ACC112 (cell line): ENCODE results near the gene CHURC1.
A peak's percentile ranks its signal among the peaks of the same experiment; 100 is the strongest.

Experiments
- H2AFZ ChIP-seq: fragments of 200-600 bp; sonication (generic); one replicate; pipeline ENCODE4 v1.6.0; 2017; ENCODE audit warnings: antibody characterized with exemption, low read length; ENCODE audit not compliant: unreplicated experiment
- H3K27ac ChIP-seq: fragments of 200-600 bp; sonication (generic); 2 replicates; pipeline ENCODE4 v1.5.1; 2014; ENCODE audit warnings: low read depth, mild to moderate bottlenecking, antibody characterized with exemption, low read length, moderate library complexity
- H3K27me3 ChIP-seq: fragments of 200-600 bp; sonication (generic); 2 replicates; pipeline ENCODE4 v1.6.1; 2014; ENCODE audit warnings: mild to moderate bottlenecking, antibody characterized with exemption, low read length, moderate library complexity, mixed read lengths; ENCODE audit not compliant: insufficient read depth
- H3K36me3 ChIP-seq: fragments of 200-600 bp; sonication (generic); 2 replicates; pipeline ENCODE4 v1.6.1; 2016; ENCODE audit warnings: mild to moderate bottlenecking, antibody characterized with exemption, low read length, moderate library complexity, mixed read lengths; ENCODE audit not compliant: insufficient read depth
- H3K4me1 ChIP-seq: fragments of 200-600 bp; sonication (generic); one replicate; pipeline ENCODE4 v1.6.1; 2016; ENCODE audit warnings: low read length, mixed read lengths; ENCODE audit not compliant: insufficient read depth, unreplicated experiment, control insufficient read depth
- H3K4me3 ChIP-seq: fragments of 200-600 bp; sonication (generic); 2 replicates; pipeline ENCODE4 v1.5.1; 2014; ENCODE audit warnings: mild to moderate bottlenecking, low read depth, low read length
- H3K79me2 ChIP-seq: fragments of 200-600 bp; sonication (generic); one replicate; pipeline ENCODE4 v1.6.0; 2016; ENCODE audit warnings: low read length; ENCODE audit not compliant: control insufficient read depth, unreplicated experiment, insufficient read depth

The CHURC1 gene

DNA sequence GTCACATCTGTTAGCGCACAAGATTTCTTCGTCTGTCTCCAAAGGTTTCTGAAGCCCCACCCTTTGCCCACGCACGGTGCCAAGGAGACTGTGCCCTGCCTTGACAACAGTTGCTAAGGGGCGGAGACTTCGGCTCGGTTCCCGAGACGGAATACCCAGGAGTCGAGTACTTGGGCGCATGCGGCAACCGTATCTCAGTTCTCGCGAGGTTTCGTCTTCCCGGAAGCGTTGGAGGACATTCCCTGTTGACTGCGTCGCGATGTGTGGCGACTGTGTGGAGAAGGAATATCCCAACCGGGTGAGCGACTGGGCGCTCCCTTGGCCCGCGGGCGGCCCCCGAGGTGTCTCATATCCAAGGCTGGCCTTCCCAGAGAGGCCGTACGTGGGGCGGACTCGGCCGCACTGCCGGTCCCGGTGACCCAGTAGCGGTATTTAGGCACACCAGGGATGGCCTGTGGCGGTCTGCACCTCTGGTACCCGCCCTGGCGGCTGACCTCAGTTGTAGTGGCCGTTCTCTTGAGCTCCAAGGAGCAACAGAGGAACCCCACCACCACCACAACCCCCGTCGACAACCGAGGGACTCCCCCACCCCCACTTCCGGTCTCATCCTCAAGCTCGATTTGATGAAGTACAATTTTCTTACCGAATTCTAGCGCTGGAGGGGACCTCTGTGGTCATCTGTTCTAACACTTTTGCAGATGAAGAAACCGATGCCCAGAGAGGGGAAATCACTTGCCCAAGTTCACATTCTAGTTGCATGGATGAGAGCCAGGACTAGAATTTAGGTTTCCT, at the start of gene CHURC1:
Gene CHURC1, plus strand, starts transcription at position 219 of the 792 bp plus-strand sequence. Its CDS starts 41 bp downstream, at position 260.
- Histone ChIP-seq H3K4me1 (peaks cover 33% of the 10 kb centered on the region), H3K4me3 (peak within 1 kb of the TSS; percentile 90), H2AFZ (peak within 1 kb of the TSS; percentile 91), H3K36me3 (peaks cover 4% of the 10 kb centered on the region; the same call in 1 of the 2 replicates), H3K79me2 (peaks cover 50% of the 10 kb centered on the region), H3K27ac (peak within 1 kb of the TSS; percentile 79), H3K27me3 (peaks cover 14% of the 10 kb centered on the region)

GRCh38 chr14:64865109-64865508, 49.1 kb upstream of the CHURC1 start:
- H3K27ac ChIP-seq: no peak overlapping the region
- H3K79me2 ChIP-seq: no peaks in the 10 kb centered on the region
- no peak overlapping the region for H3K4me3 ChIP-seq
- no peak overlapping the region for H2AFZ ChIP-seq
- no peaks in the 10 kb centered on the region for H3K4me1 ChIP-seq
- peaks cover 92% of the 10 kb centered on the region for H3K27me3 ChIP-seq
- no peaks in the 10 kb centered on the region for H3K36me3 ChIP-seq

GRCh38 chr14:64865992-64866391, 48.3 kb upstream of the CHURC1 start:
- Histone ChIP-seq H3K27me3 (peaks cover 92% of the 10 kb centered on the region), H3K36me3 (no peaks in the 10 kb centered on the region), H2AFZ (no peak overlapping the region), H3K4me3 (no peak overlapping the region), H3K27ac (no peak overlapping the region), H3K4me1 (no peaks in the 10 kb centered on the region), H3K79me2 (no peaks in the 10 kb centered on the region)

DNA sequence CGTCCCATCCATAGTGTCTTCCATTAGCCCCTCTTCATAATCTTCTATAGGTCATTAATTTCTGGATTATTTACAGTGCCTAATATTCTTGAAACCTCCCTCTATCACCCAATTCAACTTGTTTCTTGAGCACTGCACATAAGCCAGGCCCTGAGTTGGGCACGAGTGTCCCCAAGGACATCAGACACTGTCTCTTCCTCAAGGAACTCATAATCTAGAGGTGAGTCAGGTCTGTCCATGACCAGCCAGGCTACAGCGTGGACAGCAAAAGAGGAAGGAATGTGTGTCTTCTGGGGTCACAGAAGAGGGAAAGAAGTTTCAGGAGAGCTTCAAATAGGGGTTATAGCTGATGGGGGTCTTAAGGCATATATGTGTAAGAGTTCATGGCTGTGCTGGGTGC, 47.1 kb upstream of the CHURC1 start:
- H2AFZ ChIP-seq: no peak overlapping the region
- no peaks in the 10 kb centered on the region for H3K36me3 ChIP-seq
- H3K27me3 ChIP-seq: peaks cover 91% of the 10 kb centered on the region
- H3K79me2 ChIP-seq: no peaks in the 10 kb centered on the region
- H3K4me3 ChIP-seq: no peak overlapping the region
- H3K4me1 ChIP-seq: no peaks in the 10 kb centered on the region
- no peak overlapping the region for H3K27ac ChIP-seq

DNA sequence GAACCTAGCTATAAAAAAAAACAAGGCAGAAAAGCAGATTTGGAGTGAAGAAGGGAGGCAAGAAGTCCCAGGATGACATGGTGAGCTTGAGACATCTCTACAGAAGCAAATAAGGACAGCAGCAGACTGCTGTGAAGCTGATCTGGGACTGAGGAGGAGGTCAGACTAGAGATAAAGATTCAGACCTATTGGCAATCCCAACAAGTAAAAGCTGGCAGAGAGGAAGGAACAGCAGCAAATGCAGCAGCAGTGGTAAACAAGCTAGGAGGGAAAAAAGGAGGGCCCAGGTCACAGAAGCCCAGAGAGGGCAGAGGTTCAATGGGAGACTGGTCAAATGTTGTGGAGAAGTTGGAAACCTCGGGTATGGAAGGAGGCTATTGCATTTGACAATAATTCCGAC, 45.9 kb upstream of the CHURC1 start:
- Histone ChIP-seq H3K4me3 (no peak overlapping the region), H3K27ac (no peak overlapping the region), H3K79me2 (no peaks in the 10 kb centered on the region), H3K27me3 (peaks cover 90% of the 10 kb centered on the region), H3K36me3 (no peaks in the 10 kb centered on the region), H3K4me1 (no peaks in the 10 kb centered on the region), H2AFZ (no peak overlapping the region)

- Histone ChIP-seq H3K4me1 (no peaks in the 10 kb centered on the region), H3K27ac (no peak overlapping the region), H3K36me3 (no peaks in the 10 kb centered on the region), H2AFZ (no peak overlapping the region), H3K79me2 (no peaks in the 10 kb centered on the region), H3K4me3 (no peak overlapping the region), H3K27me3 (peaks cover 90% of the 10 kb centered on the region)
These were observed 45.4 kb upstream of the CHURC1 start for GRCh38 chr14:64868841-64869240.

DNA sequence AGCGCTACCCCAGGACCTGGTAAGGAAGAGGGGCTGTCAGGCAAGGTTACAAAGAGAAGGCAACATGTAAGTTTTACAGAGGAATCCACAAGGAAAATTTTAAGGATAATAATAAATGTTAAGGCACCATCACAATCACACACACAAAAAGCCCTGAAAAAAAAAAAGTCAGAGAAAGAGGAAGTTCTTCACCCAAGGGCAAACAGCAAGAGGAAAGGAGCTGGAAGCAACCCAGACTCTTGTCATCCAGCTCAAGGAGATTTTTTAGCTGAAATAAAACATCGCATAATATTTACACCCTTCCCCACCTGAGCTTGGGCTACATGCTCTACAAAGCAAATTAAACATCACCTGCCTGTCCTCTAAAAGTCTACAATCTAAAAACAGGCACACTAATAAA, 44.1 kb upstream of the CHURC1 start:
- H3K4me3 ChIP-seq: no peak overlapping the region
- no peaks in the 10 kb centered on the region for H3K36me3 ChIP-seq
- no peak overlapping the region for H3K27ac ChIP-seq
- H3K4me1 ChIP-seq: no peaks in the 10 kb centered on the region
- H2AFZ ChIP-seq: no peak overlapping the region
- H3K79me2 ChIP-seq: no peaks in the 10 kb centered on the region
- peaks cover 90% of the 10 kb centered on the region for H3K27me3 ChIP-seq

GRCh38 chr14:64871344-64871743, 42.9 kb upstream of the CHURC1 start:
- no peak overlapping the region for H3K27ac ChIP-seq
- no peak overlapping the region for H2AFZ ChIP-seq
- no peaks in the 10 kb centered on the region for H3K4me1 ChIP-seq
- H3K79me2 ChIP-seq: no peaks in the 10 kb centered on the region
- H3K36me3 ChIP-seq: no peaks in the 10 kb centered on the region
- no peak overlapping the region for H3K4me3 ChIP-seq
- peaks cover 90% of the 10 kb centered on the region for H3K27me3 ChIP-seq

- no peak overlapping the region for H3K27ac ChIP-seq
- H3K4me1 ChIP-seq: no peaks in the 10 kb centered on the region
- peaks cover 92% of the 10 kb centered on the region for H3K27me3 ChIP-seq
- H3K36me3 ChIP-seq: no peaks in the 10 kb centered on the region
- no peak overlapping the region for H2AFZ ChIP-seq
- H3K4me3 ChIP-seq: no peak overlapping the region
- H3K79me2 ChIP-seq: no peaks in the 10 kb centered on the region
These were observed 40.6 kb upstream of the CHURC1 start for GRCh38 chr14:64873506-64874219.

DNA sequence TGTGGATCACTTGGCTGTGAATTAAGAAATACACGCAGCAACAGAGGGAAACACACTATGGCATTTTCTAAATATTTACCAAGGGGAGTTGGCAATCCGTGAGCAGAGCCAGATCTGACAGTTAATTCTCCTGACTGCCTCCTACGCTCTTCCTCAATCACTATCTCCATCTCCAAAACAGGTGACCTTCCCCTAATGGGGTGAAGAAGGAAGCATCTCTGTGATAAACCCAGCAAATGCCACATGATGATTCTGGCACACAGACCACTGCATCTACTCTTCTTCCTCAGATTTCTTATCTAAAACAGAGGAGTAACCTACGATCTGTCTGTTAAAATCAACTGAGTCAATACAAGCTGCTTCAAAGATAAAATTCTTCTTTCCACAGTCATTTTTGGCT, 38.9 kb upstream of the CHURC1 start:
- H3K27me3 ChIP-seq: peaks cover 97% of the 10 kb centered on the region
- H2AFZ ChIP-seq: no peak overlapping the region
- H3K36me3 ChIP-seq: no peaks in the 10 kb centered on the region
- H3K79me2 ChIP-seq: no peaks in the 10 kb centered on the region
- H3K4me1 ChIP-seq: no peaks in the 10 kb centered on the region
- H3K27ac ChIP-seq: no peak overlapping the region
- no peak overlapping the region for H3K4me3 ChIP-seq

- no peak overlapping the region for H2AFZ ChIP-seq
- no peak overlapping the region for H3K4me3 ChIP-seq
- H3K79me2 ChIP-seq: no peaks in the 10 kb centered on the region
- peaks cover 99% of the 10 kb centered on the region for H3K27me3 ChIP-seq
- H3K4me1 ChIP-seq: no peaks in the 10 kb centered on the region
- no peaks in the 10 kb centered on the region for H3K36me3 ChIP-seq
- no peak overlapping the region for H3K27ac ChIP-seq
These were observed 36.4 kb upstream of the CHURC1 start for GRCh38 chr14:64877846-64878245.
